GM21423 (cell line): ENCODE measurements around the gene MUC4.

Experiments
- ATAC-seq: cut with Tn5 transposase; IDR thresholded peaks from one replicate; pipeline ENCODE4 v1.9.1; 2021; ENCODE audit warnings: mild to moderate bottlenecking, moderate library complexity; ENCODE audit not compliant: unreplicated experiment

The MUC4 gene

GRCh38 chr3:195811756-195812155, at the start of gene MUC4:
MUC4 (minus strand) TSS chr3:195811929; CDS start chr3:195811817, 112 bp downstream.
- no peak for ATAC-seq

- ATAC-seq: no peak
Observed at GRCh38 chr3:195860456-195860855, 48.7 kb upstream of the MUC4 start.

- ATAC-seq: no peak
Observed at GRCh38 chr3:195859846-195860411, 48.2 kb upstream of the MUC4 start.

- ATAC-seq: no peak
Observed at GRCh38 chr3:195859061-195859845, 47.5 kb upstream of the MUC4 start.

- no peak for ATAC-seq
Observed at GRCh38 chr3:195856410-195857084, 44.8 kb upstream of the MUC4 start.

- ATAC-seq: no peak
Observed at GRCh38 chr3:195855471-195856409, 44.0 kb upstream of the MUC4 start.

GRCh38 chr3:195854628-195855294, 43.0 kb upstream of the MUC4 start:
- ATAC-seq: no peak

GRCh38 chr3:195853996-195854395, 42.3 kb upstream of the MUC4 start:
- ATAC-seq: no peak

GRCh38 chr3:195853036-195853435, 41.3 kb upstream of the MUC4 start:
- no peak for ATAC-seq

GRCh38 chr3:195850857-195851543, 39.3 kb upstream of the MUC4 start:
- ATAC-seq: peak; percentile 89

GRCh38 chr3:195849322-195850074, 37.8 kb upstream of the MUC4 start:
- no peak for ATAC-seq

GRCh38 chr3:195847055-195847950, 35.6 kb upstream of the MUC4 start:
- ATAC-seq: no peak

- no peak for ATAC-seq
Observed at GRCh38 chr3:195845483-195845882, 33.8 kb upstream of the MUC4 start.

GRCh38 chr3:195844671-195845218, 33.0 kb upstream of the MUC4 start:
- ATAC-seq: no peak

GRCh38 chr3:195839260-195840010, 27.7 kb upstream of the MUC4 start:
- ATAC-seq: no peak

- no peak for ATAC-seq
Observed at GRCh38 chr3:195838714-195839113, 27.0 kb upstream of the MUC4 start.
